ENCODE data around the gene ZFYVE9.

Gene ZFYVE9

GRCh38 chr1:52306227-52307006 is 164.5 kb downstream of the ZFYVE9 start:
- in situ Hi-C loops (cut with HindIII; ENCODE audit: low sequenced_read_pairs) = no loop called here

- in situ Hi-C loops (cut with HindIII; ENCODE audit: low sequenced_read_pairs) = no loop called here
These were observed 179.2 kb downstream of the ZFYVE9 start for GRCh38 chr1:52321061-52321460.

- in situ Hi-C loops (cut with HindIII; ENCODE audit: low sequenced_read_pairs) = no loop called here
These were observed 181.8 kb downstream of the ZFYVE9 start for GRCh38 chr1:52323731-52324130.

- in situ Hi-C loops (cut with HindIII; ENCODE audit: low sequenced_read_pairs) = no loop called here
These were observed 183.9 kb downstream of the ZFYVE9 start for GRCh38 chr1:52325786-52326185.

- in situ Hi-C loops (cut with HindIII; ENCODE audit: low sequenced_read_pairs) = no loop called here
These were observed 186.7 kb downstream of the ZFYVE9 start for GRCh38 chr1:52328615-52329014.

GRCh38 chr1:52332411-52332810 is 190.5 kb downstream of the ZFYVE9 start:
- in situ Hi-C loops (cut with HindIII; ENCODE audit: low sequenced_read_pairs) = no loop called here

GRCh38 chr1:52334906-52335528 is 193.1 kb downstream of the ZFYVE9 start:
- in situ Hi-C loops (cut with HindIII; ENCODE audit: low sequenced_read_pairs) = no loop called here

GRCh38 chr1:52337439-52337838 is 195.6 kb downstream of the ZFYVE9 start:
- in situ Hi-C loops (cut with HindIII; ENCODE audit: low sequenced_read_pairs) = no loop called here

GRCh38 chr1:52341655-52342260 is 199.9 kb downstream of the ZFYVE9 start:
- in situ Hi-C loops (cut with HindIII; ENCODE audit: low sequenced_read_pairs) = no loop called here

GRCh38 chr1:52343979-52344378 is 202.1 kb downstream of the ZFYVE9 start:
- in situ Hi-C loops (cut with HindIII; ENCODE audit: low sequenced_read_pairs) = no loop called here

GRCh38 chr1:52345252-52345651 is 203.4 kb downstream of the ZFYVE9 start:
- in situ Hi-C loops (cut with HindIII; ENCODE audit: low sequenced_read_pairs) = no loop called here

GRCh38 chr1:52346653-52347052 is 204.8 kb downstream of the ZFYVE9 start:
- in situ Hi-C loops (cut with HindIII; ENCODE audit: low sequenced_read_pairs) = no loop called here

- in situ Hi-C loops (cut with HindIII; ENCODE audit: low sequenced_read_pairs) = no loop called here
These were observed 206.9 kb downstream of the ZFYVE9 start for GRCh38 chr1:52348704-52349300.

- in situ Hi-C loops (cut with HindIII; ENCODE audit: low sequenced_read_pairs) = no loop called here
These were observed 210.8 kb downstream of the ZFYVE9 start for GRCh38 chr1:52352690-52353089.

- in situ Hi-C loops (cut with HindIII; ENCODE audit: low sequenced_read_pairs) = no loop called here
These were observed 213.5 kb downstream of the ZFYVE9 start for GRCh38 chr1:52355436-52355835.

- in situ Hi-C loops (cut with HindIII; ENCODE audit: low sequenced_read_pairs) = no loop called here
These were observed 214.1 kb downstream of the ZFYVE9 start for GRCh38 chr1:52355847-52356505.

GRCh38 chr1:52356818-52357355 is 215.0 kb downstream of the ZFYVE9 start:
- in situ Hi-C loops (cut with HindIII; ENCODE audit: low sequenced_read_pairs) = no loop called here

- in situ Hi-C loops (cut with HindIII; ENCODE audit: low sequenced_read_pairs) = no loop called here
These were observed 215.5 kb downstream of the ZFYVE9 start for GRCh38 chr1:52357397-52357796.

GRCh38 chr1:52358851-52359497 is 217.1 kb downstream of the ZFYVE9 start:
- in situ Hi-C loops (cut with HindIII; ENCODE audit: low sequenced_read_pairs) = no loop called here

Measured in DLD1 (cell line).